GM12878 (cell line): Measurements from ENCODE around the gene BTK. TPM values are rescaled to one million over a fixed set of nuclear protein-coding genes. Genes with fewer than 3 reads are reported as not detected.
"Not testable (repeated sequence)": the region's sequence is repeated elsewhere in the genome, so short reads cannot be mapped to it uniquely, and the experiment has no call there.

Source experiments
- ATAC-seq: fragments of 200-7000 bp; cut with Tn5 transposase; 3 replicates; pipeline ENCODE4 v1.9.1; 2020; ENCODE audit warnings: mild to moderate bottlenecking, moderate library complexity
- BruUV-seq: library from RNA; stranded (reverse); fragments of 400-500 nt; replicated peaks from 2 replicates; lab custom pipeline; 2021; lab: Mats Ljungman, UMichigan
- CTCF ChIA-PET: fragments of 300-600 bp; sonication (Branson Sonifier 250); formaldehyde crosslinking; extraction: SDS; loops from one replicate; lab custom pipeline; 2021; ENCODE audit warnings: inconsistent platforms; lab: Yijun Ruan, JAX
- POLR2A ChIA-PET: fragments of 350-600 bp; formaldehyde crosslinking; extraction: SDS; loops from one replicate; lab custom pipeline; 2021; ENCODE audit warnings: inconsistent platforms; lab: Charles Lee
- RAD21 ChIA-PET: fragments of 300-600 bp; sonication (Branson Sonifier 250); formaldehyde crosslinking; loops from one replicate; lab custom pipeline; 2023; ENCODE audit warnings: antibody characterized with exemption; ENCODE audit not compliant: unreplicated experiment; lab: Charles Lee
- SMC1A ChIA-PET: fragments of 300-600 bp; sonication (Branson Sonifier 250); formaldehyde crosslinking; loops from one replicate; lab custom pipeline; 2023; ENCODE audit not compliant: unreplicated experiment, uncharacterized antibody; lab: Charles Lee
- DNase-seq: peaks from one replicate; pipeline ENCODE4 v3.0.0-alpha.2; 2011; ENCODE audit warnings: low read depth, low spot score
- FAIRE-seq: peaks from 3 replicates; lab custom pipeline; 2011; peaks lifted over from hg19 to GRCh38; lab: Jason Lieb, UNC
- H2AFZ ChIP-seq: 2 replicates; pipeline ENCODE4 v1.6.0; 2011; ENCODE audit warnings: low read depth, low read length, control low read depth; ENCODE audit not compliant: control insufficient read depth
- H3K27ac ChIP-seq: 2 replicates; pipeline ENCODE4 v1.5.1; 2011; ENCODE audit warnings: control low read depth; ENCODE audit not compliant: control insufficient read depth, insufficient read depth
- H3K27me3 ChIP-seq, 2 experiments: replicated peaks in 1 of 2; 2 replicates each; pipeline versions ENCODE4 v1.6.0 to v1.6.1; 2011; ENCODE audit warnings: low read length in 1 of 2; ENCODE audit not compliant: control insufficient read depth in 2 of 2, insufficient read depth in 2 of 2
- H3K36me3 ChIP-seq, 2 experiments: 2 replicates each; pipeline ENCODE4 v1.5.1; 2011; ENCODE audit warnings: low read length in 1 of 2; ENCODE audit not compliant: control insufficient read depth in 2 of 2, insufficient read depth in 2 of 2
- H3K4me1 ChIP-seq: 2 replicates; pipeline ENCODE4 v1.6.1; 2011; ENCODE audit warnings: mild to moderate bottlenecking, low read length, moderate library complexity, mixed read lengths; ENCODE audit not compliant: control insufficient read depth, insufficient read depth
- H3K4me2 ChIP-seq: 2 replicates; pipeline ENCODE4 v1.6.0; 2011; ENCODE audit warnings: control low read depth; ENCODE audit not compliant: control insufficient read depth, insufficient read depth
- H3K4me3 ChIP-seq: fragments of 200-600 bp; sonication (generic); 2 replicates; pipeline ENCODE4 v1.5.1; 2016
- H3K79me2 ChIP-seq: 2 replicates; pipeline ENCODE4 v1.6.0; 2011; ENCODE audit warnings: low read length; ENCODE audit not compliant: control insufficient read depth, insufficient read depth
- H3K9ac ChIP-seq: 2 replicates; pipeline ENCODE4 v1.8.0; 2011; ENCODE audit warnings: low read length, control low read depth, mixed read lengths; ENCODE audit not compliant: control insufficient read depth, insufficient read depth
- H3K9me3 ChIP-seq: replicated peaks from 3 replicates; pipeline ENCODE4 v1.5.1; 2011; ENCODE audit warnings: mild to moderate bottlenecking, low read length; ENCODE audit not compliant: control insufficient read depth, insufficient read depth
- H4K20me1 ChIP-seq: 2 replicates; pipeline ENCODE4 v1.6.0; 2011; ENCODE audit not compliant: control insufficient read depth, insufficient read depth
- ESRRA ChIP-seq: IDR thresholded peaks from 2 replicates; pipeline ENCODE4 v1.6.1; 2012; ENCODE audit warnings: mild to moderate bottlenecking, low read length, improper control_type of control experiment
- FOXM1 ChIP-seq: IDR thresholded peaks from 2 replicates; pipeline ENCODE4 v1.6.1; 2012; ENCODE audit warnings: low read depth, mild to moderate bottlenecking, inconsistent platforms, low read length, moderate library complexity
- IKZF1 ChIP-seq: fragments of 450-650 bp; conservative IDR thresholded peaks from 2 replicates; pipeline ENCODE4 v1.6.1; 2017; ENCODE audit warnings: antibody characterized with exemption, mild to moderate bottlenecking
- NBN ChIP-seq: fragments of 450-650 bp; IDR thresholded peaks from 2 replicates; pipeline ENCODE4 v1.6.1; 2016
- NR2C1 ChIP-seq: fragments of 450-650 bp; IDR thresholded peaks from 2 replicates; pipeline ENCODE4 v1.6.1; 2017; ENCODE audit warnings: antibody characterized with exemption, mild to moderate bottlenecking, moderate library complexity
- RB1 ChIP-seq: fragments of 450-650 bp; formaldehyde crosslinking; IDR thresholded peaks from 2 replicates; pipeline ENCODE4 v1.6.1; 2017; ENCODE audit warnings: mild to moderate bottlenecking, borderline replicate concordance
- RBBP5 ChIP-seq: fragments of 200-600 bp; sonication (generic); conservative IDR thresholded peaks from 2 replicates; pipeline ENCODE4 v1.6.1; 2016
- SIN3A ChIP-seq: IDR thresholded peaks from 2 replicates; pipeline ENCODE4 v1.6.1; 2012; ENCODE audit warnings: low read depth, low read length, improper control_type of control experiment
- SUZ12 ChIP-seq: fragments of 200-600 bp; sonication (generic); IDR thresholded peaks from one replicate; pipeline ENCODE4 v1.6.1; 2018; ENCODE audit warnings: antibody characterized with exemption, mild to moderate bottlenecking; ENCODE audit not compliant: unreplicated experiment
- TCF12 ChIP-seq: IDR thresholded peaks from 2 replicates; pipeline ENCODE4 v1.6.1; 2011; ENCODE audit warnings: low read depth, mild to moderate bottlenecking, low read length
- USF1 ChIP-seq: IDR thresholded peaks from 2 replicates; pipeline ENCODE4 v1.6.1; 2011; ENCODE audit warnings: borderline replicate concordance, low read depth, mild to moderate bottlenecking, moderate library complexity, mixed read lengths, low read length; ENCODE audit not compliant: insufficient read depth; ENCODE audit errors: extremely low read length
- YBX1 ChIP-seq: fragments of 450-650 bp; IDR thresholded peaks from 2 replicates; pipeline ENCODE4 v1.6.1; 2016; ENCODE audit warnings: antibody characterized with exemption
- ZNF274 ChIP-seq: IDR thresholded peaks from one replicate; pipeline ENCODE4 v1.8.0; 2011; ENCODE audit not compliant: insufficient read length, insufficient read depth
- ZNF622 ChIP-seq: fragments of 450-650 bp; IDR thresholded peaks from 2 replicates; pipeline ENCODE4 v1.6.1; 2017; ENCODE audit warnings: mild to moderate bottlenecking, inconsistent platforms
- WGBS: methylation state at CpG from one replicate; pipeline ENCODE4 v1.1.6; 2016; ENCODE audit warnings: low lambda C conversion rate; ENCODE audit not compliant: insufficient replicate concordance, insufficient coverage; ENCODE audit errors: missing lambda C conversion rate; 5-methylcytosine and 5-hydroxymethylcytosine counted together
- in situ Hi-C: fragments of 300-500 bp; cut with MboI; formaldehyde crosslinking; loops from 9 replicates; pipeline ENCODE4 v1.14.3; 2018; ENCODE audit warnings: mixed read lengths
- intact Hi-C: fragments of 100-400 bp; cut with micrococcal nuclease; formaldehyde crosslinking; loops from one replicate; pipeline ENCODE4 v1.14.2; 2022; ENCODE audit not compliant: unreplicated experiment
- polyA plus RNA-seq, 11 experiments: library from polyadenylated mRNA; depleted of rRNA in 4 of 11; unstranded in 6 of 11; stranded (reverse) in 5 of 11; fragments of >200 nt; fragmentation: Nextera tagmentation in 4 of 11; fragmentation: Illumina TruSeq in 1 of 11; extraction: Ambion mirVana in 4 of 11; extraction: Trizol in 1 of 11; gene quantifications; 1 replicate in 1 of 11; 2 replicates in 10 of 11; pipeline versions ENCODE4 v1.2.1 to v1.2.3, GENCODE V29; 2011 to 2016; ENCODE audit warnings: inconsistent platforms in 2 of 11, missing spikeins in 2 of 11, low read depth in 1 of 11
- total RNA-seq, 4 experiments: library from RNA; depleted of rRNA in 3 of 4; stranded (reverse); fragments of >200 nt in 3 of 4; fragmentation: Illumina TruSeq in 1 of 4; extraction: Trizol in 1 of 4; gene quantifications; 2 replicates each; pipeline versions ENCODE4 v1.2.1 to v1.2.3, GENCODE V29; 2013 to 2021

Gene BTK
- total and polyA plus RNA-seq, 10 of the 15 experiments (the other 5 are each of a cell fraction or from before 2014, with no cell fraction given): 24.0 to 154 (median 88.9) TPM

- ATAC-seq (no peak), DNase-seq (no peak), FAIRE-seq (no peak)
- no peaks in the 10 kb centered on the region for H3K4me1 ChIP-seq
- ChIA-PET RAD21 (no interaction called here), POLR2A (no interaction called here), SMC1A (no interaction called here), CTCF (no interaction called here)
- no peaks in the 10 kb centered on the region for H3K27me3 ChIP-seq
- H3K36me3 ChIP-seq: no peaks in the 10 kb centered on the region
- intact Hi-C loops (no loop called here), in situ Hi-C loops (no loop called here)
- H2AFZ ChIP-seq: no peak overlapping the region
- TF ChIP-seq RBBP5 (no peak), SUZ12 (no peak), ZNF622 (no peak), USF1 (no peak), SIN3A (no peak), ZNF274 (no peak), RB1 (no peak), ESRRA (no peak), YBX1 (no peak), IKZF1 (no peak), TCF12 (no peak), FOXM1 (no peak), NBN (no peak), NR2C1 (no peak)
- H3K9ac ChIP-seq: no peak overlapping the region
- H3K4me2 ChIP-seq: no peak overlapping the region
- no peak overlapping the region for H3K4me3 ChIP-seq
- no TSS peak for BruUV-seq
- H3K27ac ChIP-seq: no peak overlapping the region
- no peaks in the 10 kb centered on the region for H4K20me1 ChIP-seq
- no peaks in the 10 kb centered on the region for H3K79me2 ChIP-seq
- WGBS: 58% methylated on average over 4 of the region's 4 CpGs
- no peaks in the 10 kb centered on the region for H3K9me3 ChIP-seq
Measured at GRCh38 chrX:101337776-101338271, 48.2 kb downstream of the BTK start.

GRCh38 chrX:101334310-101334709 is 51.7 kb downstream of the BTK start:
- in situ Hi-C loops, FAIRE-seq, BruUV-seq, SMC1A ChIA-PET, H3K27ac ChIP-seq, H3K9ac ChIP-seq, H3K4me3 ChIP-seq, CTCF ChIA-PET, intact Hi-C loops, H2AFZ ChIP-seq, H3K79me2 ChIP-seq, H3K36me3 ChIP-seq, H4K20me1 ChIP-seq, H3K4me2 ChIP-seq, H3K9me3 ChIP-seq, H3K27me3 ChIP-seq, DNase-seq, RAD21 ChIA-PET, ATAC-seq, H3K4me1 ChIP-seq, POLR2A ChIA-PET: not testable (repeated sequence)
- 50% methylated on average over 7 of the region's 7 CpGs for WGBS

- H3K9me3 ChIP-seq, CTCF ChIA-PET, in situ Hi-C loops, H3K9ac ChIP-seq, RAD21 ChIA-PET, H4K20me1 ChIP-seq, H3K27ac ChIP-seq, FAIRE-seq, H3K27me3 ChIP-seq, BruUV-seq, H2AFZ ChIP-seq, ATAC-seq, intact Hi-C loops, DNase-seq, H3K4me1 ChIP-seq, H3K4me2 ChIP-seq, H3K79me2 ChIP-seq, H3K36me3 ChIP-seq, H3K4me3 ChIP-seq, POLR2A ChIA-PET, SMC1A ChIA-PET: not testable (repeated sequence)
- WGBS: 33% methylated on average over 3 of the region's 3 CpGs
Measured at GRCh38 chrX:101326600-101326999, 59.4 kb downstream of the BTK start.
